Natural killer cell (primary cell): ENCODE results near the gene MITF. TPM values are rescaled to one million over a fixed set of nuclear protein-coding genes. Genes with fewer than 3 reads are reported as not detected.

Source experiments
- ATAC-seq, 3 donors: fragments of 150-1000 bp in 2 of 3; fragments of 200-7000 bp in 1 of 3; cut with Tn5 transposase; 1 replicate in 1 of 3; 2 replicates in 2 of 3; pipeline ENCODE4 v1.10.0; 2021; ENCODE audit warnings: mild to moderate bottlenecking in 2 of 3, moderate library complexity in 2 of 3
- DNase-seq, 2 donors: peaks; one replicate each; pipeline versions ENCODE4 v3.0.0 to v3.0.0-alpha.2; 2013 to 2021; ENCODE audit warnings: mixed read lengths in 1 of 2
- H3K27ac ChIP-seq: one replicate; pipeline ENCODE4 v1.5.1; 2013; ENCODE audit warnings: mild to moderate bottlenecking, low read length
- H3K27me3 ChIP-seq: one replicate; pipeline ENCODE4 v1.6.1; 2013; ENCODE audit warnings: low read length; ENCODE audit not compliant: control insufficient read depth, insufficient read depth
- H3K36me3 ChIP-seq: one replicate; pipeline ENCODE4 v1.6.1; 2013; ENCODE audit warnings: low read length; ENCODE audit not compliant: control insufficient read depth, insufficient read depth
- H3K4me1 ChIP-seq: one replicate; pipeline ENCODE4 v1.6.1; 2013; ENCODE audit warnings: low read length; ENCODE audit not compliant: control insufficient read depth, insufficient read depth
- H3K4me3 ChIP-seq: one replicate; pipeline ENCODE4 v1.5.1; 2013; ENCODE audit warnings: low read length
- H3K9me3 ChIP-seq: one replicate; pipeline ENCODE4 v1.6.1; 2013; ENCODE audit warnings: low read length; ENCODE audit not compliant: control insufficient read depth, insufficient read depth
- H3K27ac Mint-ChIP-seq, 2 donors: one replicate each; pipeline ENCODE4 v1.8.0; 2022; ENCODE audit warnings: mild to moderate bottlenecking in 2 of 2, mixed read lengths in 2 of 2, moderate library complexity in 1 of 2
- H3K27me3 Mint-ChIP-seq, 2 donors: one replicate each; pipeline ENCODE4 v1.8.0; 2022; ENCODE audit warnings: low read depth in 2 of 2, mixed read lengths in 2 of 2
- H3K36me3 Mint-ChIP-seq: one replicate; pipeline ENCODE4 v1.8.0; 2022; ENCODE audit warnings: mixed read lengths
- H3K4me1 Mint-ChIP-seq, 2 donors: one replicate each; pipeline ENCODE4 v1.8.0; 2022; ENCODE audit warnings: mixed read lengths in 2 of 2
- H3K4me3 Mint-ChIP-seq: one replicate; pipeline ENCODE4 v1.8.0; 2022; ENCODE audit warnings: mild to moderate bottlenecking, moderate library complexity, mixed read lengths
- H3K9me3 Mint-ChIP-seq, 2 donors: one replicate each; pipeline ENCODE4 v1.8.0; 2022; ENCODE audit warnings: mixed read lengths in 2 of 2
- CTCF ChIP-seq: fragments of 200-600 bp; IDR thresholded peaks from one replicate; pipeline ENCODE4 v1.8.0; 2022; ENCODE audit warnings: antibody characterized with exemption
- WGBS: methylation state at CpG from one replicate; pipeline ENCODE4 v1.1.7; 2013; ENCODE audit warnings: missing lambda C conversion rate; ENCODE audit not compliant: insufficient coverage; 5-methylcytosine and 5-hydroxymethylcytosine counted together
- intact Hi-C: fragments of 100-400 bp; cut with micrococcal nuclease; formaldehyde crosslinking; loops from one replicate; pipeline ENCODE4 v1.14.2; 2022
- total RNA-seq, 4 donors: library from RNA; stranded (reverse); fragments of 120-200 nt in 1 of 4; gene quantifications; one replicate each; pipeline versions ENCODE4 v1.2.3 to v1.2.4, GENCODE V29; 2013 to 2022

MITF gene
- total RNA-seq, 3 donors from 2014 or later (not counting 1 experiment from before 2014, with no cell fraction given): 0.23 to 1.5 (median 0.54) TPM

- H3K27ac Mint-ChIP-seq: no peak overlapping the region
- Histone ChIP-seq H3K9me3 (no peaks in the 10 kb centered on the region), H3K27me3 (no peaks in the 10 kb centered on the region), H3K36me3 (no peaks in the 10 kb centered on the region), H3K27ac (no peak overlapping the region), H3K4me3 (no peak overlapping the region), H3K4me1 (no peaks in the 10 kb centered on the region)
- DNase-seq: no peak
- H3K9me3 Mint-ChIP-seq: no peaks in the 10 kb centered on the region
- H3K4me3 Mint-ChIP-seq: no peak overlapping the region
- intact Hi-C loops: no loop called here
- no peaks in the 10 kb centered on the region for H3K36me3 Mint-ChIP-seq
- 89% methylated on average over 2 of the region's 4 CpGs for WGBS
- no peak for TF ChIP-seq CTCF
- no peak for ATAC-seq
- no peaks in the 10 kb centered on the region for H3K27me3 Mint-ChIP-seq
- no peaks in the 10 kb centered on the region for H3K4me1 Mint-ChIP-seq
These were observed 133.6 kb downstream of the MITF start for GRCh38 chr3:69872783-69873378.

GRCh38 chr3:69876073-69876472 lies 136.8 kb downstream of the MITF start:
- no peak overlapping the region for H3K27ac Mint-ChIP-seq
- no peak for TF ChIP-seq CTCF
- no peak overlapping the region for H3K27ac ChIP-seq
- no peak overlapping the region for H3K4me3 Mint-ChIP-seq
- no peak overlapping the region for H3K4me3 ChIP-seq
- no peaks in the 10 kb centered on the region for H3K27me3 Mint-ChIP-seq
- ATAC-seq: no peak
- no peaks in the 10 kb centered on the region for H3K36me3 Mint-ChIP-seq
- no peaks in the 10 kb centered on the region for H3K36me3 ChIP-seq
- intact Hi-C loops: no loop called here
- WGBS: 92% methylated on average over 8 of the region's 9 CpGs
- H3K27me3 ChIP-seq: no peaks in the 10 kb centered on the region
- no peaks in the 10 kb centered on the region for H3K4me1 Mint-ChIP-seq
- DNase-seq: no peak
- no peaks in the 10 kb centered on the region for H3K9me3 ChIP-seq
- H3K9me3 Mint-ChIP-seq: no peaks in the 10 kb centered on the region
- no peaks in the 10 kb centered on the region for H3K4me1 ChIP-seq

- Mint-ChIP-seq H3K27ac (no peak overlapping the region), H3K4me1 (no peaks in the 10 kb centered on the region)
These were observed 139.0 kb downstream of the MITF start for GRCh38 chr3:69878254-69878653.

More at GRCh38 chr3:69878254-69878653, 139.0 kb downstream of the MITF start:
- no peak for DNase-seq
- Mint-ChIP-seq H3K9me3 (no peaks in the 10 kb centered on the region), H3K4me3 (no peak overlapping the region), H3K36me3 (no peaks in the 10 kb centered on the region), H3K27me3 (no peaks in the 10 kb centered on the region)
- no peak for ATAC-seq
- Histone ChIP-seq H3K4me3 (no peak overlapping the region), H3K9me3 (no peaks in the 10 kb centered on the region), H3K4me1 (no peaks in the 10 kb centered on the region), H3K27me3 (no peaks in the 10 kb centered on the region), H3K36me3 (no peaks in the 10 kb centered on the region), H3K27ac (no peak overlapping the region)
- WGBS: 89% methylated on average over 3 of the region's 3 CpGs
- TF ChIP-seq CTCF: no peak
- intact Hi-C loops: no loop called here
